Measurements from ENCODE around the gene SLC12A1.
A peak's percentile ranks its signal among the peaks of the same experiment; 100 is the strongest.
"Not testable (repeated sequence)": the region's sequence is repeated elsewhere in the genome, so short reads cannot be mapped to it uniquely, and the experiment has no call there.

The SLC12A1 gene

GRCh38 chr15:48313216-48313615 is 107.1 kb downstream of the SLC12A1 start:
- H3K4me1 ChIP-seq (ENCODE audit: insufficient read depth, low read length): peaks cover 5% of the 10 kb centered on the region; the same call in 1 of the 2 replicates
- no peak overlapping the region for H3K27ac ChIP-seq (ENCODE audit: low read length)
- no peaks in the 10 kb centered on the region; the same call in 1 of the 2 replicates for H3K9me3 ChIP-seq (ENCODE audit: insufficient read depth, low read depth, low read length)
- H3K4me3 ChIP-seq (ENCODE audit: low read length): no peak overlapping the region
- H3K36me3 ChIP-seq (ENCODE audit: insufficient read depth, low read depth, low read length): no peaks in the 10 kb centered on the region
- no peak overlapping the region for H3K9ac ChIP-seq (ENCODE audit: low read depth, low read length)
- no peaks in the 10 kb centered on the region for H3K27me3 ChIP-seq (ENCODE audit: insufficient read depth, low read length)

- H3K36me3 ChIP-seq (ENCODE audit: insufficient read depth, low read depth, low read length): no peaks in the 10 kb centered on the region
- no peak overlapping the region for H3K9ac ChIP-seq (ENCODE audit: low read depth, low read length)
- H3K9me3 ChIP-seq (ENCODE audit: insufficient read depth, low read depth, low read length): no peaks in the 10 kb centered on the region; the same call in 1 of the 2 replicates
- no peak overlapping the region for H3K27ac ChIP-seq (ENCODE audit: low read length)
- H3K27me3 ChIP-seq (ENCODE audit: insufficient read depth, low read length): no peaks in the 10 kb centered on the region
- H3K4me1 ChIP-seq (ENCODE audit: insufficient read depth, low read length): peaks cover 9% of the 10 kb centered on the region; the same call in 1 of the 2 replicates
- no peak overlapping the region for H3K4me3 ChIP-seq (ENCODE audit: low read length)
Measured at GRCh38 chr15:48315041-48315440, 108.9 kb downstream of the SLC12A1 start.

- H3K27me3 ChIP-seq (ENCODE audit: insufficient read depth, low read length): no peaks in the 10 kb centered on the region
- H3K9ac ChIP-seq (ENCODE audit: low read depth, low read length): no peak overlapping the region
- no peaks in the 10 kb centered on the region; the same call in 1 of the 2 replicates for H3K9me3 ChIP-seq (ENCODE audit: insufficient read depth, low read depth, low read length)
- H3K36me3 ChIP-seq (ENCODE audit: insufficient read depth, low read depth, low read length): no peaks in the 10 kb centered on the region
- peaks cover 9% of the 10 kb centered on the region; the same call in 1 of the 2 replicates for H3K4me1 ChIP-seq (ENCODE audit: insufficient read depth, low read length)
- H3K27ac ChIP-seq (ENCODE audit: low read length): no peak overlapping the region
- no peak overlapping the region for H3K4me3 ChIP-seq (ENCODE audit: low read length)
Measured at GRCh38 chr15:48317221-48317620, 111.1 kb downstream of the SLC12A1 start.

GRCh38 chr15:48318131-48318530 is 112.0 kb downstream of the SLC12A1 start:
- H3K27ac ChIP-seq (ENCODE audit: low read length): no peak overlapping the region
- no peaks in the 10 kb centered on the region; the same call in 1 of the 2 replicates for H3K9me3 ChIP-seq (ENCODE audit: insufficient read depth, low read depth, low read length)
- H3K27me3 ChIP-seq (ENCODE audit: insufficient read depth, low read length): no peaks in the 10 kb centered on the region
- no peak overlapping the region for H3K9ac ChIP-seq (ENCODE audit: low read depth, low read length)
- no peak overlapping the region for H3K4me3 ChIP-seq (ENCODE audit: low read length)
- peaks cover 9% of the 10 kb centered on the region; the same call in 1 of the 2 replicates for H3K4me1 ChIP-seq (ENCODE audit: insufficient read depth, low read length)
- H3K36me3 ChIP-seq (ENCODE audit: insufficient read depth, low read depth, low read length): no peaks in the 10 kb centered on the region

GRCh38 chr15:48323294-48323693 is 117.2 kb downstream of the SLC12A1 start:
- no peaks in the 10 kb centered on the region for H3K27me3 ChIP-seq (ENCODE audit: insufficient read depth, low read length)
- no peak overlapping the region for H3K27ac ChIP-seq (ENCODE audit: low read length)
- no peak overlapping the region for H3K4me3 ChIP-seq (ENCODE audit: low read length)
- H3K4me1 ChIP-seq (ENCODE audit: insufficient read depth, low read length): peaks cover 4% of the 10 kb centered on the region; the same call in 1 of the 2 replicates
- H3K9ac ChIP-seq (ENCODE audit: low read depth, low read length): no peak overlapping the region
- H3K9me3 ChIP-seq (ENCODE audit: insufficient read depth, low read depth, low read length): no peaks in the 10 kb centered on the region
- no peaks in the 10 kb centered on the region for H3K36me3 ChIP-seq (ENCODE audit: insufficient read depth, low read depth, low read length)

- Histone ChIP-seq H3K9me3 (ENCODE audit: insufficient read depth, low read depth, low read length) (no peaks in the 10 kb centered on the region), H3K36me3 (ENCODE audit: insufficient read depth, low read depth, low read length) (no peaks in the 10 kb centered on the region), H3K9ac (ENCODE audit: low read depth, low read length) (no peak overlapping the region), H3K4me3 (ENCODE audit: low read length) (no peak overlapping the region), H3K4me1 (ENCODE audit: insufficient read depth, low read length) (peaks cover under 1% of the 10 kb centered on the region; the same call in 1 of the 2 replicates), H3K27ac (ENCODE audit: low read length) (no peak overlapping the region), H3K27me3 (ENCODE audit: insufficient read depth, low read length) (no peaks in the 10 kb centered on the region)
Measured at GRCh38 chr15:48324949-48325348, 118.8 kb downstream of the SLC12A1 start.

GRCh38 chr15:48325400-48325799 is 119.3 kb downstream of the SLC12A1 start:
- H3K27me3 ChIP-seq (ENCODE audit: insufficient read depth, low read length): no peaks in the 10 kb centered on the region
- no peak overlapping the region for H3K9ac ChIP-seq (ENCODE audit: low read depth, low read length)
- H3K9me3 ChIP-seq (ENCODE audit: insufficient read depth, low read depth, low read length): no peaks in the 10 kb centered on the region
- no peaks in the 10 kb centered on the region for H3K36me3 ChIP-seq (ENCODE audit: insufficient read depth, low read depth, low read length)
- H3K27ac ChIP-seq (ENCODE audit: low read length): no peak overlapping the region
- peaks cover 4% of the 10 kb centered on the region; the same call in 1 of the 2 replicates for H3K4me1 ChIP-seq (ENCODE audit: insufficient read depth, low read length)
- no peak overlapping the region for H3K4me3 ChIP-seq (ENCODE audit: low read length)

- H3K36me3 ChIP-seq (ENCODE audit: insufficient read depth, low read depth, low read length); H3K9me3 ChIP-seq (ENCODE audit: insufficient read depth, low read depth, low read length); H3K4me1 ChIP-seq (ENCODE audit: insufficient read depth, low read length); H3K27me3 ChIP-seq (ENCODE audit: insufficient read depth, low read length); H3K4me3 ChIP-seq (ENCODE audit: low read length); H3K9ac ChIP-seq (ENCODE audit: low read depth, low read length); H3K27ac ChIP-seq (ENCODE audit: low read length): not testable (repeated sequence)
Measured at GRCh38 chr15:48326180-48326579, 120.1 kb downstream of the SLC12A1 start.

- no peaks in the 10 kb centered on the region for H3K9me3 ChIP-seq (ENCODE audit: insufficient read depth, low read depth, low read length)
- peak overlapping the region; percentile 93; the same call in 1 of the 2 replicates for H3K9ac ChIP-seq (ENCODE audit: low read depth, low read length)
- H3K27ac ChIP-seq (ENCODE audit: low read length): no peak overlapping the region
- H3K4me3 ChIP-seq (ENCODE audit: low read length): peak overlapping the region; percentile 92
- H3K36me3 ChIP-seq (ENCODE audit: insufficient read depth, low read depth, low read length): peaks cover 16% of the 10 kb centered on the region
- H3K27me3 ChIP-seq (ENCODE audit: insufficient read depth, low read length): no peaks in the 10 kb centered on the region
- H3K4me1 ChIP-seq (ENCODE audit: insufficient read depth, low read length): peaks cover 15% of the 10 kb centered on the region; the same call in 1 of the 2 replicates
Measured at GRCh38 chr15:48330105-48330785, 124.1 kb downstream of the SLC12A1 start.

- Histone ChIP-seq H3K9ac (ENCODE audit: low read depth, low read length) (peak within 1 kb of the TSS; percentile 93), H3K9me3 (ENCODE audit: insufficient read depth, low read depth, low read length) (no peaks in the 10 kb centered on the region), H3K27me3 (ENCODE audit: insufficient read depth, low read length) (no peaks in the 10 kb centered on the region), H3K4me1 (ENCODE audit: insufficient read depth, low read length) (peaks cover 15% of the 10 kb centered on the region; the same call in 1 of the 2 replicates), H3K4me3 (ENCODE audit: low read length) (peak within 1 kb of the TSS; percentile 92), H3K36me3 (ENCODE audit: insufficient read depth, low read depth, low read length) (peaks cover 24% of the 10 kb centered on the region), H3K27ac (ENCODE audit: low read length) (peak within 1 kb of the TSS; percentile 79)
Measured at GRCh38 chr15:48330855-48331795, 125.0 kb downstream of the SLC12A1 start, which contains the start of gene DUT. Gene DUT (plus strand): TSS chr15:48331429. CDS start chr15:48331516, 87 bp downstream.

- peak overlapping the region; percentile 93 for H3K9ac ChIP-seq (ENCODE audit: low read depth, low read length)
- H3K36me3 ChIP-seq (ENCODE audit: insufficient read depth, low read depth, low read length): peaks cover 33% of the 10 kb centered on the region
- H3K27ac ChIP-seq (ENCODE audit: low read length): no peak overlapping the region
- H3K4me3 ChIP-seq (ENCODE audit: low read length): peak overlapping the region; percentile 92
- no peaks in the 10 kb centered on the region for H3K27me3 ChIP-seq (ENCODE audit: insufficient read depth, low read length)
- H3K4me1 ChIP-seq (ENCODE audit: insufficient read depth, low read length): peaks cover 15% of the 10 kb centered on the region; the same call in 1 of the 2 replicates
- no peaks in the 10 kb centered on the region for H3K9me3 ChIP-seq (ENCODE audit: insufficient read depth, low read depth, low read length)
Measured at GRCh38 chr15:48331796-48332641, 125.9 kb downstream of the SLC12A1 start.

All from iPS-20b (cell line).